CD4-positive, alpha-beta memory T cell (primary cell): ENCODE data around the gene FNDC10. TPM values are rescaled to one million over a fixed set of nuclear protein-coding genes. Genes with fewer than 3 reads are reported as not detected.
"Not testable (repeated sequence)": the region's sequence is repeated elsewhere in the genome, so short reads cannot be mapped to it uniquely, and the experiment has no call there.

Experiments used
- CTCF ChIA-PET: fragments of 350-600 bp; sonication (Branson Sonifier 250); formaldehyde crosslinking; loops from one replicate; lab custom pipeline; 2021; ENCODE audit warnings: inconsistent platforms; ENCODE audit not compliant: partially characterized antibody; lab: Charles Lee
- POLR2A ChIA-PET: fragments of 350-600 bp; sonication (Branson Sonifier 250); formaldehyde crosslinking; loops from one replicate; lab custom pipeline; 2021; ENCODE audit not compliant: partially characterized antibody; lab: Charles Lee
- DNase-seq, 5 donors: peaks; one replicate each; pipeline versions ENCODE4 v3.0.0 to v3.0.0-alpha.2; 2020 to 2022; ENCODE audit warnings: mixed read lengths in 1 of 5
- H3K27ac ChIP-seq: one replicate; pipeline ENCODE4 v1.7.0; 2013; ENCODE audit warnings: low read depth, low read length
- H3K27me3 ChIP-seq: 2 replicates; pipeline ENCODE4 v1.7.0; 2013; ENCODE audit warnings: mild to moderate bottlenecking, low read length, moderate library complexity; ENCODE audit not compliant: insufficient read depth
- H3K36me3 ChIP-seq: 2 replicates; pipeline ENCODE4 v1.7.0; 2013; ENCODE audit warnings: mild to moderate bottlenecking, low read length, moderate library complexity; ENCODE audit not compliant: insufficient read depth
- H3K4me1 ChIP-seq: 2 replicates; pipeline ENCODE4 v1.7.0; 2013; ENCODE audit warnings: mild to moderate bottlenecking, low read length, moderate library complexity; ENCODE audit not compliant: insufficient read depth
- H3K4me3 ChIP-seq, 2 donors: one replicate each; pipeline ENCODE4 v1.7.0; 2013; ENCODE audit warnings: low read length in 2 of 2, mild to moderate bottlenecking in 1 of 2
- H3K9me3 ChIP-seq, 2 donors: one replicate each; pipeline ENCODE4 v1.7.0; 2013; ENCODE audit warnings: low read length in 2 of 2, control low read depth in 1 of 2; ENCODE audit not compliant: control insufficient read depth in 1 of 2
- H3K27ac Mint-ChIP-seq, 7 donors: one replicate each; pipeline ENCODE4 v1.8.0; 2020 to 2021; ENCODE audit warnings: mixed read lengths in 7 of 7, mild to moderate bottlenecking in 6 of 7, inconsistent platforms in 3 of 7, moderate library complexity in 3 of 7
- H3K27me3 Mint-ChIP-seq, 2 donors: one replicate each; pipeline ENCODE4 v1.8.0; 2020 to 2021; ENCODE audit warnings: mixed read lengths in 2 of 2
- H3K36me3 Mint-ChIP-seq, 2 donors: one replicate each; pipeline ENCODE4 v1.8.0; 2020 to 2021; ENCODE audit warnings: mixed read lengths in 2 of 2, inconsistent platforms in 1 of 2, mild to moderate bottlenecking in 1 of 2
- H3K4me1 Mint-ChIP-seq, 4 donors: one replicate each; pipeline ENCODE4 v1.8.0; 2020 to 2021; ENCODE audit warnings: mixed read lengths in 4 of 4, mild to moderate bottlenecking in 1 of 4
- H3K4me3 Mint-ChIP-seq, 8 donors: one replicate each; pipeline ENCODE4 v1.8.0; 2020 to 2021; ENCODE audit warnings: mixed read lengths in 8 of 8, mild to moderate bottlenecking in 7 of 8, moderate library complexity in 6 of 8, inconsistent platforms in 3 of 8
- H3K9me3 Mint-ChIP-seq, 8 donors: one replicate each; pipeline ENCODE4 v1.8.0; 2020 to 2021; ENCODE audit warnings: mixed read lengths in 8 of 8, mild to moderate bottlenecking in 5 of 8, inconsistent platforms in 3 of 8, moderate library complexity in 1 of 8
- intact Hi-C: fragments of 100-400 bp; cut with micrococcal nuclease; formaldehyde crosslinking; loops from one replicate; pipeline ENCODE4 v1.15.1; 2023
- polyA plus RNA-seq, 2 donors: library from polyadenylated mRNA; unstranded; fragments of 300-500 nt; fragmentation: Illumina TruSeq; gene quantifications; one replicate each; pipeline ENCODE4 v1.2.3, GENCODE V29; 2021
- total RNA-seq, 2 experiments: library from RNA; stranded (reverse); gene quantifications; one replicate each; pipeline ENCODE4 v1.2.3, GENCODE V29; 2021

The FNDC10 gene
- total RNA-seq (1 to 10 TPM; 2.7 to 2.9 TPM), polyA plus RNA-seq (1 to 10 TPM in 1 of 2 donors, under 1 TPM in 1; 0.72 to 1.3 TPM)

DNA sequence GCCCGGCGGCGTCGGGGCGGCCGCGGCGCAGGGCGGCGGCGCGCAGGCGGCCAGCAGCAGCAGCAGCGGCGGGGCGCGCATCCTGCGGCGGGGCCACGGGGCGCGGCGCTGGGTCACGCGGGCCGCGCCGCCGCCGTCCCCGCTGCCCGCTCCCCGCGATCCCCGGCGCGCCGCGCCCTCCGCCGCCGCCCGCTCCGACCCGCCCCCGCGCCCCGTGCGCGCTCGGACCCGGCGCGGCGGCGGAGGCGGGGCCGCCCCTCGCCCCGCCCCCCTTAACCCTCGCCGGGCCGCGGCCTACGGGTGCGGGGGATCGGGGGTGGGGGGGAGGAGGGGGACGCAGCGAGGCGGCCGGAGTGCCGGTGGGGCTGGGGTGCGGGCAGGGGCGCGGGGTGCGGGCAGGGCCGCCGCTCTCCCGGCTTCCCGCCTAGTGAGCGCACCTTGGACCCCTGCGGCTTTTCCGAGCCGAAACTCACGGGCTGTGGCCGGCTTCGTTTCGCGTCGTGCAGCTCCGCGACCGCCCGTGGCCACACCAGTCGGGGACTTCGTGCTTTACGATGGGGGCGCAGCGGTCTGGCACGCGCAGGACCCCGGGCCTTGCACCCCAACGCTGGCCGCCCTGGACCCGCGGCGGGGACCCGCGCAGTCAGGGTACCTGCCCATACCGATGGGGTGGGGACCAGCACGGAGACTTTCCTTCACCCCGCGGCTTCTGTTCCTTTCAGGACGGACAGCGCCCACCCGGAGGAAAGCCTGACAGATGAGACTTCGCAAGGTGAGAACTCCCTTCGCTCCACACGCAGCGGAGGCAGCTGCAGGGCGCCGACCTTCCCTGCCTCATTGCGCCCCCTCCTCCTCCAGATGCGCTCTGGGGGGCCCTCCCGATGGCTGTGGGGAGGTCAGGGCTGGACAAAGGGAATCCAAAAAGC is at the start of gene FNDC10:
FNDC10 (minus strand) TSS at position 201 of the 926 bp plus-strand sequence; CDS start at position 81, 120 bp downstream.
- Histone ChIP-seq H3K4me3 (no peak within 1 kb of the TSS), H3K4me1 (peaks cover 9% of the 10 kb centered on the region), H3K27ac (no peak within 1 kb of the TSS), H3K27me3 (no peaks in the 10 kb centered on the region), H3K36me3 (no peaks in the 10 kb centered on the region), H3K9me3 (no peaks in the 10 kb centered on the region)
- peak within 1 kb of the TSS; percentile 69 to 85 (median 76) for H3K4me3 Mint-ChIP-seq
- peaks cover 0 to 4% of the 10 kb centered on the region in 2 donors for H3K27me3 Mint-ChIP-seq
- ChIA-PET CTCF (no interaction called here), POLR2A (interaction anchor here (5.8 kb wide), 1 partner anchor 14 kb away, joined by 43 read pairs; the partner anchor contains the start of gene MIB2)
- DNase-seq: peak in 1 of 5 donors; percentile 43
- H3K27ac Mint-ChIP-seq: peak within 1 kb of the TSS in 1 of 7 donors; percentile 46
- intact Hi-C loops: loop anchor here (2.0 kb wide), 2 partner anchors 15 to 25 kb away; partner anchors contain the start of genes MIB2 and SSU72
- H3K9me3 Mint-ChIP-seq: peaks cover 0 to 2% (median 0%) of the 10 kb centered on the region in 8 donors
- H3K36me3 Mint-ChIP-seq: no peaks in the 10 kb centered on the region
- H3K4me1 Mint-ChIP-seq: peaks cover 2 to 16% (median 4%) of the 10 kb centered on the region in 4 donors

DNA sequence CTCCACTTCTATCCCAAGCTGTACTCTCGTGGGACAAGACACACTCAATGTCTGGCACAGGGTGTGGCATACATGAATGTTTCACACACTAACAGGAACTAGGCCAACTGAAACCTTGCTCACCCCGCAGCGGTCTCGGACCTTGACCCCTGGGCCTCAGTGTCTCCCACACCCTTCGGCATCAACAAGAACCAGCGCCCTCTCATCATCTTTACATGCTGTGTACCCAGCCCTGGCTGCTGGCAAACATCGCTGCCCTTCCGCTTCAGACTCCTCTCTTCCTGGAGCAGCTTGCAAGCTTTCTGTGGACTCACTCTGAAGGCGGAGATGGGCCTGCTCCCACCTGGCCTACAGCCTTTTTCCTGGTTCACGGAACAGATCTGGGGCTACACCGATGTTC is 48.3 kb upstream of the FNDC10 start:
- H3K36me3 ChIP-seq: peaks cover 20% of the 10 kb centered on the region
- H3K4me3 Mint-ChIP-seq, H3K9me3 ChIP-seq, H3K27me3 Mint-ChIP-seq, intact Hi-C loops, H3K4me1 Mint-ChIP-seq, H3K4me3 ChIP-seq, H3K4me1 ChIP-seq, DNase-seq, H3K27me3 ChIP-seq, CTCF ChIA-PET, H3K27ac Mint-ChIP-seq, POLR2A ChIA-PET, H3K27ac ChIP-seq, H3K9me3 Mint-ChIP-seq: not testable (repeated sequence)
- peaks cover 49 to 53% of the 10 kb centered on the region in 2 donors for H3K36me3 Mint-ChIP-seq

DNA sequence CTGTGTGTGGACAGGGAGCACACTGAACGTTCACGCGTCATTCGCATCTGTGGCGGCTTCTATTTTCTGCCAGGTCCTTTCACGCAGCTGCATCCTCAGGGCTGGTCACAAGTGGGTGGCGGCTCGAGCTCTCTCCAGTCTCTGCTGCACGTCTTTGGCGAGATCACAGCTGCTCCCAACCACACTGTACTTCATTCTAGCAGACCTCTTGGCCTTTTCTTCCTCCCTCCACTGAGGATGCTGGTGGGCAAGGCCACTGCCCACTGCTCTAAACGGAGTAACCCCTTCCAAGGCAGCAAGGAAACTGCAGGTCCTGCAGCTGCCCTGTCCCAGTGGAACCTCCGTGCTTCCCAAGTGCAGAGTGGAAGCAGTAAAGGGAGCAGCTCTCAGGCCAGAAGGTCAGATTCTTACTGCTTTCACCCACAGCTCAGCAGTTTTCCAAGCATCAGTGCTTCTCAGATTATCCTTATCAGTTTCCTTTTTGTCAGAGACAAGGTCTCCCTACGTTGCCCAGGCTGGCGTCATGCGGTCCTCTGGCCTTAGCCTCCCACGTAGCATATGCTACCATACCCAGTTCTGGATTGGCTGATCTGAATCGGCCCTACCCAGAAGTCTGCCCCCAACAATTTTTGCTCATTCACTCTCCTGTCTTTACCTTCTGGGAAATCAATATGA is 47.8 kb upstream of the FNDC10 start:
- H3K27me3 ChIP-seq, H3K4me3 ChIP-seq, intact Hi-C loops, CTCF ChIA-PET, POLR2A ChIA-PET, H3K27ac Mint-ChIP-seq, H3K4me3 Mint-ChIP-seq, H3K27ac ChIP-seq, H3K9me3 ChIP-seq, H3K27me3 Mint-ChIP-seq, H3K4me1 ChIP-seq, H3K9me3 Mint-ChIP-seq, DNase-seq, H3K4me1 Mint-ChIP-seq: not testable (repeated sequence)
- peaks cover 48 to 52% of the 10 kb centered on the region in 2 donors for H3K36me3 Mint-ChIP-seq
- peaks cover 19% of the 10 kb centered on the region for H3K36me3 ChIP-seq

DNA sequence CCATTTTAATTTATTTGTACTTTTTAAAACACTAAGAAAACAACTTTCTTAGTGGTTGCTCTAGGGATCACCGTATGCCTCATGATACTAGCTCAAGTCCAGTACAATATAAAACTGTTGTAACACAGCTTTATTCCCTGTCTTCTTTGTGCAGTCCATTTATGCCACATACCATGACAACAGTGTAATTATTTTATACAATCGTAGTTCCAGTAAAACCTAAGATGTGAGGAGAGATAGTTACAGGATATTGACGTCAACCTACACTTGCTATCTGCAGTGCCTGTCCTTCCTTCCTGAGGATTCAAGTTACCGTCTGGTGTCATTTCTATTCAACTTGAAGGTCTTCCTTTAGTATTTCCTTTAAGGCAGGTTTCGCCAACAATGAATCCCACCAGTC is 46.4 kb upstream of the FNDC10 start:
- CTCF ChIA-PET, H3K4me3 Mint-ChIP-seq, H3K27me3 ChIP-seq, H3K9me3 ChIP-seq, POLR2A ChIA-PET, DNase-seq, H3K27ac Mint-ChIP-seq, H3K4me1 Mint-ChIP-seq, H3K9me3 Mint-ChIP-seq, H3K27me3 Mint-ChIP-seq, H3K27ac ChIP-seq, H3K4me1 ChIP-seq, intact Hi-C loops, H3K4me3 ChIP-seq: not testable (repeated sequence)
- peaks cover 10% of the 10 kb centered on the region for H3K36me3 ChIP-seq
- H3K36me3 Mint-ChIP-seq: peaks cover 34 to 39% of the 10 kb centered on the region in 2 donors

DNA sequence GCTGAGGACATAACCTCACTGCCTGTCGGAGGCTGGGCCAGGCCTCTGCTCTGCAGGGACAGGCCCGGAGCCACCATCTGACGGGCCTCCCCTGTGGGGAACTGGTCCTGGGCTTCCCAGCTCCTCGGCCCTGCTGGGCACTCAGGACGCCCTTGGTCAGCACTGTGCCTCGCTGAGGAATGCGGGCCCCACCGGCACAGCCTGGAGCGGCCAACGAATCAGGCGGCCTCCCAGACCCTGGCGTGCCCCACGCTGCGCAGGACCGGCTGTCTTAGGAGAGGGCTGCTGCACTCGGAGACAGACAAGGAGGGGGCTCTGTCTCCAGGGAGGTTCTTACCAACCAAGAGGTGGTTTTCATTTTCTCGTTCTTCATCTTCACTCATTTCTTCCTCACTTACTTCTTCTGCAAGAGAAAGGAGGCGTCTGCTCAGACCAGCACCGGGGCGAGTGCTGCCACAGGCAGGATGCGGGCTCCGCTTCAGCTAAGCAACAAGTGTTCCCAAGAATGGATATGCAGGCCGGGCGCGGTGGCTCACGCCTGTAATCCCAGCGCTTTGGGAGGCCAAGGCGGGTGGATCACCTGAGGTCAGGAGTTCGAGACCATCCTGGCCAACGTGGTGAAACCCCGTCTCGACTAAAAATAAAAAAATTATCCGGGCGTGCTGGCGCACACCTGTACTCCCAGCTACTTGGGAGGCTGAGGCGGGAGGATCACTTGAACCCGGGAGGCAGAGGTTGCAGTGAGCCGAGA is 41.0 kb upstream of the FNDC10 start:
- H3K4me3 Mint-ChIP-seq, intact Hi-C loops, POLR2A ChIA-PET, H3K9me3 ChIP-seq, H3K27me3 ChIP-seq, H3K4me1 ChIP-seq, H3K27ac Mint-ChIP-seq, DNase-seq, H3K4me1 Mint-ChIP-seq, H3K27ac ChIP-seq, H3K4me3 ChIP-seq, H3K27me3 Mint-ChIP-seq, CTCF ChIA-PET, H3K36me3 ChIP-seq, H3K9me3 Mint-ChIP-seq: not testable (repeated sequence)
- H3K36me3 Mint-ChIP-seq: peaks cover 4 to 12% of the 10 kb centered on the region in 2 donors

DNA sequence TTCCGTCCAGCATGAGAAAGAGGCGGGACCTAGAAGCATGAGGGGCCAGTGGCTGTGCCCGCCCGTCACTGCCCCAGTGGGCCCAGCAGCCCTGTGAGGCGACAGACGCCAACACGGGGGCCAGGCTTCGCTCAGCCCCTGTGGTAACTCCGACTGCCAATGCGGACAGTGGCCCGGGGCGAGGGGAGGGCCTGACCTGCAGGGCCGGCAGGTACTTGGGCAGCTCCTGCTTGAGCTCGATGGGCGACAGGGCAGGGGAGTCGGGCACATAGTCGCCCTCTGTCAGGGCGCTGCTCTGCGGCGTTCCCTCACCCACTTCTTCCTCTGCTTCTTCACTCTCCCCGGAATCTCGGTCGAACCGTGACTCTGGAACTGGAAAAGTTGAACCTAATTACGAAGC is 40.1 kb upstream of the FNDC10 start:
- H3K36me3 Mint-ChIP-seq, intact Hi-C loops, H3K4me3 ChIP-seq, H3K4me3 Mint-ChIP-seq, H3K27ac ChIP-seq, H3K27me3 ChIP-seq, H3K36me3 ChIP-seq, POLR2A ChIA-PET, H3K9me3 ChIP-seq, H3K27ac Mint-ChIP-seq, H3K27me3 Mint-ChIP-seq, H3K9me3 Mint-ChIP-seq, H3K4me1 ChIP-seq, DNase-seq, H3K4me1 Mint-ChIP-seq, CTCF ChIA-PET: not testable (repeated sequence)

DNA sequence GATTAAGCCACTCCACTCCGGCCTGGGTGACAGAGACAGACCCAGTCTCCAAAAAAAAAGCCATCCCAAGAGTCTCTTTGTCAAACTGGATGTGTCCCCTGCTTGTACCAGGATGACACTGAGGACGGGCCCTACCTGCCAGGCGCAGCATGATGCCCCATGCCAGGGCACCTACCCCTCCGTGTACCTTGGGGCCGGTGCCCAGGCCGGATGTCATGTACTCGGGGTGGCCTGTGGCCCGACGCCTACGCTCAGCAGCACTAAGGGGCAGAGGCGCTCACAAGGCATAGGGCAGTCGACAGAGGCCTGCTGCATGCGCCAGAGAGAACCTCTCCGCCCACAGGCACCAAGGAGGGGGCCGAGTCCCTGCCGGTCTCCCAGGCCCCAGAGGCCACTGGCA is 39.4 kb upstream of the FNDC10 start:
- H3K4me1 ChIP-seq, H3K27me3 Mint-ChIP-seq, DNase-seq, H3K27me3 ChIP-seq, H3K9me3 Mint-ChIP-seq, H3K36me3 ChIP-seq, H3K36me3 Mint-ChIP-seq, H3K4me1 Mint-ChIP-seq, H3K27ac ChIP-seq, CTCF ChIA-PET, intact Hi-C loops, H3K9me3 ChIP-seq, H3K4me3 ChIP-seq, H3K4me3 Mint-ChIP-seq: not testable (repeated sequence)
- H3K27ac Mint-ChIP-seq: peak overlapping the region in 1 of 7 donors; percentile 64
- POLR2A ChIA-PET: interaction anchor here (1.0 kb wide), 1 partner anchor 9 kb away, joined by 4 read pairs; no protein-coding TSS in a partner anchor
